ENCODE data around the gene PSMB3.

Gene PSMB3

DNA sequence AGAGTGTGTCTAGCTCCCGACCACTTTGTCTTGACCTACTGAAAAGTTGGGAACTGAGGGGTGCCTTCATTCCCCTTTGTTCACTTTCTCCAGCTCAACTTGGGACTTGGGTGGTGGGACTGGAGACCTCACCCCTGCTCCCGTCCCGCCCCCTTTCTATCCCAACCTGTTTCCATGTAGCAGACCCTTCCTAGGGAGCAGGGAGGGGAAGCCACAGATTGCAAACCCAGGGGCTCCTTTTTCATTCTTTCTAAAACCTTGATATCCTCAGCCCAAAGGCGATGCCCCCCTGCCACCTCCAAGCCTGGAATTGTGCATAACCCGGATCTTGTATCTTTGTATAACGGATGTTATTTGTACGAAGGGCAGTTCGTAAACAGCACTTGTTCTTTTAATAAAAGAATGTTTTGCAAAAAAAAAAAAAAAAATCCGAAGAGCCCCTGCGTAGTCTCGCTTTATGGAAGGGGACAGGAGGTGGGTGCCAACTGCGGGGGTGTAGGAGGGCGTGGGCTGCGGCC lies 23.1 kb upstream of the PSMB3 start:
- TF ChIP-seq SIN3A (IDR thresholded peaks at IDR 0.05; ENCODE audit: borderline replicate concordance, insufficient read depth, low read length), result no peak
- no peak for TF ChIP-seq REST (IDR thresholded peaks at IDR 0.05; ENCODE audit: insufficient read depth in 1 of 2, low read depth in 2 of 2, low read length in 2 of 2)
- TF ChIP-seq TAF1 (IDR thresholded peaks at IDR 0.05; ENCODE audit: borderline replicate concordance, insufficient read depth, low read length), result no peak
- no peak for TF ChIP-seq FOXP2 (optimal IDR thresholded peaks at IDR 0.05; ENCODE audit: borderline replicate concordance, extremely low read depth, extremely low read length, insufficient read depth)
- TF ChIP-seq POLR2AphosphoS5 (IDR thresholded peaks at IDR 0.05; ENCODE audit: low read depth, low read length), result no peak

DNA sequence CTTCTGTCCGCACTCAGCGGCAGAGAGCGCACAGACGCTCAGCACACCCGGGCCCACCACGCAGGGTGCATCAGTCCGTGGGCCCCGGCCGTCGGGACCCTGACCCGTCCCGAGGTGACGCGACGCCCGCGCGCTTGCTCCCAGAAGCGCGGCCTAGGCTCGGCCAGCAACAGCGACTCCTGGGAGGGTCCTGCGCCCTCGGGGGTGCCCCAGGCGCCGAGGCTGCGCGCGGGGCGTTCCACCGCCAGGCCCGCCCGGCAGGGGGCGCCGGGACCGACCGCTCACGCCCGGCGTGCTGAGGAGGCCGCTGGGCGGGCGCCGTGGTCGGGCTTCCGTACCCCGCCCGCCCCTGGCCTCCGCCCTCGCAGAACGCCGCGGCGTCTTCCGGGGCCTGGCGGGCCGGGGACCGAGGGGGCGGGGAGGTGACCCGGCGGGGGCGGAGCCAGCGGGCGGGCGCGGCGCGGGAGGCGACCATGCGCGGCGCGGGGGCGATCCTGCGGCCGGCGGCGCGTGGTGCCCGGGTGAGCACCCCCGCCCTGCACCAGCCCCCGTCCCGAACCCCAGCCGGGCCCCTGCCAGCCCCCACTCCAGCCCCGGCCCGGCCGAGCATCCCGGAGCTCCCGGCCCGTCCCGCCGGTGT lies 22.5 kb upstream of the PSMB3 start, which contains the start of gene CISD3:
CISD3 (plus strand) TSS at position 456 of the 640 bp plus-strand sequence; CDS start at position 474, 18 bp downstream.
- TF ChIP-seq POLR2AphosphoS5 (IDR thresholded peaks at IDR 0.05; ENCODE audit: low read depth, low read length) (peak; percentile 41; the same call in 1 of the 2 replicates), SIN3A (IDR thresholded peaks at IDR 0.05; ENCODE audit: borderline replicate concordance, insufficient read depth, low read length) (no peak), FOXP2 (optimal IDR thresholded peaks at IDR 0.05; ENCODE audit: borderline replicate concordance, extremely low read depth, extremely low read length, insufficient read depth) (peak; percentile 51)

- TF ChIP-seq POLR2AphosphoS5 (IDR thresholded peaks at IDR 0.05; ENCODE audit: low read depth, low read length) (0 out of 2 replicates have a peak, but pooled peaks have one; percentile 2), TAF1 (IDR thresholded peaks at IDR 0.05; ENCODE audit: borderline replicate concordance, insufficient read depth, low read length) (no peak)
Observed at GRCh38 chr17:38730526-38731379, 21.8 kb upstream of the PSMB3 start.

DNA sequence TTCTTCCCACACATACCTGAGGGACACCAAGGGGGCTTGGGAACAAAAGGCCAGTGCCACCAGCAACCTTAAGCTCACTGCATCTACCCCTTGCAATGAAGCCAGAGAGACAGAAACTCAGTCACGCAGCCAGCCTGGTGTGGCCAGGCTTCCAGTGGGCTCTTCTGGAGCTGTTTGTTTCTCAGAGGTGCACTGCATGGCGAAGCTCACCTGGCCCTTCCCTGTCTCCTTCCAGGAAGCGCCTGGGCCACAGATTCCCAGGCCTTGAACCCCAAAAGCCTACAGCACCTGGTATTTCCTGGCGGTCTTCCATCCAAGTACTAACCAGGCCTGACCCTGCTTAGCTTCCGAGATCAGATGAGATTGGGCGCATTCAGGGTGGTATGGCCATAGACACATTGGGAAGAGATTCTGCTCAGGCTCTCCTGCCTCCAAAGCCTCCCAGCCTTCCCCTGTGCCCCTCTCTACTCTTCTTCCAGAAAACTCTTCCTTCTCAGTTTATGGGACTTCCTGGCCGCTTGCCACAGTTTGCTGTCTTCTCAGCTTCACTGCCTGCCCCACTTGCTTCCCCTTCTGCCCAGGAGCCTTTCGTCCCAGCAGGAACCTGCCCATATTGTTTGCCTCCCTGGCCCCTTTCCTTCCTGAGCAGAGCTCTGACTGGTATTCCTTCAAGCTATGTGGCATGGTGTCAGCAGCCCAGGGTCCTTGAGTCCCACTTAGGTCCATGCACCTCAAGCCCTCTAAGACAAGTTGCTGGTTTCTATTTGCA lies 20.8 kb upstream of the PSMB3 start:
- TF ChIP-seq POLR2AphosphoS5 (IDR thresholded peaks at IDR 0.05; ENCODE audit: low read depth, low read length) (peak; percentile 52), REST (IDR thresholded peaks at IDR 0.05; ENCODE audit: insufficient read depth in 1 of 2, low read depth in 2 of 2, low read length in 2 of 2) (no peak)

DNA sequence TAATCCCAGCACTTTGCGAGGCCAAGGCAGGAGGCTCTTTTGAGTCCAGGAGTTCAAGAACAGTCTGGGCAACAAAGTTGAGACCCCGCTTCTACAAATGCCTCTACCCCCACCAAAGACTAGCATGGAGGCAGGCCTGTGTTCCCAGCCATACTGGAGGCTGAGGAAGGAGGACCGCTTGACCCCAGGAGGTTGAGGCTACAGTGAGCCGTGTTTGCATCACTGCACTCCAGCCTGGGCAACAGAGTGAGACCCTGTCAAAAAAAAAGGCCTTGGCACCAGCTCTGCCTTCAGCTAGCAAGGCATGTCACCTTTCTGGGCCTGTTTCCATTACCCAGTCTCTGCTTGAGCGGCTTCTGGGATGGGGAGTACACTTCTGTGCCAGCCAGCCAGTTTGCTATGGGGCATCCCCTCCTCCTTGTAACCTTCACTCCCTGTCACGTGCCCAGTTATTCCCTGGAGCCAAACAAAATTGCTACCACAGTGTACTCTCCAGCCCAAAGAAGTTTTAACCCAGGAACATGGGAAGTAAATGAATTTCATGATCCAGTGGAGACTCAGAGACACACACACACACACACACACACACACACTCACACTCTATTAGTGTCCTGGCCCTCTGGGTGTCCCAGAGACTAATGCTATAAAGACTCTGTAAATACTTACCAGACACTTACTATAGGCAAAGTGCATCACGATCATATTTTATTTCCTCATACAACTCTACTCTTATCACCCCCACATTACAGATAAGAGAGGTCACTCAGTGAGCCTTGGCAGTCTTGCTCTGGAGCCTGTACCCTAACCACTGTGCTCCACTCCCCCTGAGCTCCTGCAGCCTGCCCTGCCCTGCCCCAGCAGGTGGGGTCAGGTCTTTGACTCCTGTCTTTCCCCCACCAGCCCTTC lies 19.9 kb upstream of the PSMB3 start:
- TF ChIP-seq FOXP2 (optimal IDR thresholded peaks at IDR 0.05; ENCODE audit: borderline replicate concordance, extremely low read depth, extremely low read length, insufficient read depth) (no peak), TAF1 (IDR thresholded peaks at IDR 0.05; ENCODE audit: borderline replicate concordance, insufficient read depth, low read length) (no peak), REST (IDR thresholded peaks at IDR 0.05; ENCODE audit: insufficient read depth in 1 of 2, low read depth in 2 of 2, low read length in 2 of 2) (no peak), POLR2AphosphoS5 (IDR thresholded peaks at IDR 0.05; ENCODE audit: low read depth, low read length) (no peak), SIN3A (IDR thresholded peaks at IDR 0.05; ENCODE audit: borderline replicate concordance, insufficient read depth, low read length) (no peak)

All from PFSK-1 (cell line).